Measurements from ENCODE around the gene ZNF780A.
"Not testable (repeated sequence)": the region's sequence is repeated elsewhere in the genome, so short reads cannot be mapped to it uniquely, and the experiment has no call there.

GRCh38 chr19:40038047-40038446 lies 52.7 kb downstream of the ZNF780A start:
- not testable (repeated sequence) for TF ChIP-seq CTCF, POLR2A (IDR thresholded peaks at IDR 0.05)
